DOHH2 (cell line): ENCODE measurements around the gene ATXN7.

Source experiments
- H3F3A ChIP-seq: fragments of 200-600 bp; sonication (generic), shearing (Covaris generic); 2 replicates; pipeline ENCODE4 v1.6.0; 2016; ENCODE audit warnings: antibody characterized with exemption, mild to moderate bottlenecking; ENCODE audit not compliant: control insufficient read depth, insufficient read depth
- H3K27ac ChIP-seq: fragments of 200-600 bp; sonication (generic); 2 replicates; pipeline ENCODE4 v1.5.1; 2014; ENCODE audit warnings: low read depth, mild to moderate bottlenecking, low read length, moderate library complexity
- H3K27me3 ChIP-seq: fragments of 200-600 bp; sonication (generic); 2 replicates; pipeline ENCODE4 v1.6.1; 2014; ENCODE audit warnings: mild to moderate bottlenecking, low read length, mixed read lengths; ENCODE audit not compliant: control insufficient read depth
- H3K36me3 ChIP-seq: fragments of 200-600 bp; sonication (generic); 2 replicates; pipeline ENCODE4 v1.6.1; 2014; ENCODE audit warnings: mild to moderate bottlenecking, low read length, moderate library complexity, mixed read lengths; ENCODE audit not compliant: control insufficient read depth
- H3K4me1 ChIP-seq: fragments of 200-600 bp; sonication (generic); 2 replicates; pipeline ENCODE4 v1.6.1; 2014; ENCODE audit warnings: mild to moderate bottlenecking, low read length, mixed read lengths; ENCODE audit not compliant: control insufficient read depth
- H3K4me2 ChIP-seq: fragments of 200-600 bp; sonication (generic); 2 replicates; pipeline ENCODE4 v1.6.0; 2014; ENCODE audit warnings: mild to moderate bottlenecking, low read length, moderate library complexity
- H3K4me3 ChIP-seq: fragments of 200-600 bp; sonication (generic); 2 replicates; pipeline ENCODE4 v1.5.1; 2014; ENCODE audit warnings: mild to moderate bottlenecking, low read length, mixed read lengths
- H3K79me2 ChIP-seq: fragments of 200-600 bp; sonication (generic); 2 replicates; pipeline ENCODE4 v1.6.1; 2014; ENCODE audit warnings: mild to moderate bottlenecking, low read length, mixed read lengths; ENCODE audit not compliant: control insufficient read depth
- H3K9me2 ChIP-seq: fragments of 200-600 bp; sonication (generic); replicated peaks from 2 replicates; pipeline ENCODE4 v1.6.1; 2014; ENCODE audit warnings: mild to moderate bottlenecking, low read length, mixed read lengths; ENCODE audit not compliant: control insufficient read depth
- H3K9me3 ChIP-seq: fragments of 200-600 bp; sonication (generic); 2 replicates; pipeline ENCODE4 v1.6.1; 2014; ENCODE audit warnings: antibody characterized with exemption, low read length, mixed read lengths; ENCODE audit not compliant: control insufficient read depth, insufficient read depth
- H4K20me1 ChIP-seq: fragments of 200-600 bp; sonication (generic); 2 replicates; pipeline ENCODE4 v1.6.0; 2014; ENCODE audit warnings: low read depth, mild to moderate bottlenecking, antibody characterized with exemption, low read length, moderate library complexity; ENCODE audit not compliant: control insufficient read depth, insufficient read depth
- CTCF ChIP-seq: fragments of 200-600 bp; sonication (generic); IDR thresholded peaks from one replicate; pipeline ENCODE4 v1.5.1; 2014; ENCODE audit warnings: antibody characterized with exemption, mild to moderate bottlenecking, low read depth, low read length; ENCODE audit not compliant: poor library complexity, severe bottlenecking
- EZH2phosphoT487 ChIP-seq: fragments of 200-600 bp; sonication (generic); IDR thresholded peaks from 2 replicates; pipeline ENCODE4 v1.6.1; 2017; ENCODE audit warnings: borderline replicate concordance, mild to moderate bottlenecking, antibody characterized with exemption, low read length, moderate library complexity, mixed read lengths

The ATXN7 gene

GRCh38 chr3:63874769-63875168 is 11.1 kb downstream of the ATXN7 start:
- Histone ChIP-seq H3K9me3 (no peaks in the 10 kb centered on the region), H3K27me3 (no peaks in the 10 kb centered on the region), H3K4me1 (peaks cover 42% of the 10 kb centered on the region), H3F3A (no peaks in the 10 kb centered on the region), H3K4me2 (no peak overlapping the region), H3K79me2 (peaks cover 98% of the 10 kb centered on the region), H3K36me3 (peaks cover 32% of the 10 kb centered on the region), H4K20me1 (peaks cover 40% of the 10 kb centered on the region), H3K27ac (no peak overlapping the region), H3K9me2 (no peaks in the 10 kb centered on the region), H3K4me3 (no peak overlapping the region)
- no peak for TF ChIP-seq EZH2phosphoT487
- no peak for TF ChIP-seq CTCF

- Histone ChIP-seq H3K4me2 (no peak overlapping the region), H4K20me1 (peaks cover 40% of the 10 kb centered on the region)
- TF ChIP-seq CTCF, result no peak
- no peak for TF ChIP-seq EZH2phosphoT487
These were observed 11.8 kb downstream of the ATXN7 start for GRCh38 chr3:63875510-63875909.

GRCh38 chr3:63876260-63876659 is 12.6 kb downstream of the ATXN7 start:
- no peak overlapping the region for H3K4me2 ChIP-seq
- no peaks in the 10 kb centered on the region for H3K9me2 ChIP-seq
- no peak overlapping the region for H3K27ac ChIP-seq
- H3K4me3 ChIP-seq, result no peak overlapping the region
- H3K36me3 ChIP-seq, result peaks cover 26% of the 10 kb centered on the region
- no peaks in the 10 kb centered on the region for H3K9me3 ChIP-seq
- peaks cover 27% of the 10 kb centered on the region for H3K4me1 ChIP-seq
- H3K27me3 ChIP-seq, result no peaks in the 10 kb centered on the region
- H4K20me1 ChIP-seq, result peaks cover 37% of the 10 kb centered on the region
- peaks cover 98% of the 10 kb centered on the region for H3K79me2 ChIP-seq
- TF ChIP-seq EZH2phosphoT487 (no peak), CTCF (no peak)
- H3F3A ChIP-seq, result no peaks in the 10 kb centered on the region

More at GRCh38 chr3:63875510-63875909, 11.8 kb downstream of the ATXN7 start:
- Histone ChIP-seq H3K4me1 (peaks cover 34% of the 10 kb centered on the region), H3K9me2 (no peaks in the 10 kb centered on the region), H3K27ac (no peak overlapping the region), H3K27me3 (no peaks in the 10 kb centered on the region), H3F3A (no peaks in the 10 kb centered on the region), H3K79me2 (peaks cover 98% of the 10 kb centered on the region), H3K4me3 (no peak overlapping the region), H3K9me3 (no peaks in the 10 kb centered on the region), H3K36me3 (peaks cover 27% of the 10 kb centered on the region)
